HL-60 (cell line): ENCODE results near the gene NMNAT3.

Source experiments
- DNase-seq, 2 experiments: peaks; one replicate each; pipeline ENCODE4 v3.0.0-alpha.2; 2010 to 2020; ENCODE audit warnings: low read depth in 1 of 2, low spot score in 1 of 2
- H3K27ac ChIP-seq: fragments of 250-450 bp; sonication (Bioruptor Pico); replicated peaks from 2 replicates; pipeline ENCODE4 v1.5.1; 2020; ENCODE audit warnings: mild to moderate bottlenecking, moderate library complexity
- H3K27me3 ChIP-seq: fragments of 250-450 bp; sonication (Bioruptor Pico); 2 replicates; pipeline ENCODE4 v1.5.1; 2021; ENCODE audit warnings: mild to moderate bottlenecking, moderate library complexity; ENCODE audit not compliant: insufficient read depth, poor library complexity, severe bottlenecking
- H3K4me3 ChIP-seq: replicated peaks from 2 replicates; pipeline ENCODE4 v1.5.1; 2011; ENCODE audit warnings: mild to moderate bottlenecking, control low read depth, low read length; ENCODE audit not compliant: insufficient read depth
- GABPA ChIP-seq: IDR thresholded peaks from 2 replicates; pipeline ENCODE4 v1.6.1; 2012; ENCODE audit warnings: low read depth
- POLR2AphosphoS5 ChIP-seq: IDR thresholded peaks from 2 replicates; pipeline ENCODE4 v1.6.1; 2012; ENCODE audit warnings: low read depth
- SPI1 ChIP-seq: IDR thresholded peaks from 2 replicates; pipeline ENCODE4 v1.6.1; 2012; ENCODE audit warnings: low read depth, mild to moderate bottlenecking, borderline replicate concordance
- TF ChIP-seq, protein P1 (sequence below): IDR thresholded peaks from 2 replicates; pipeline ENCODE4 v1.6.1; 2012; ENCODE audit warnings: low read depth; ENCODE audit not compliant: insufficient replicate concordance
- TF ChIP-seq, protein P2 (sequence below): IDR thresholded peaks from one replicate; pipeline ENCODE4 v1.5.1; 2011; ENCODE audit warnings: low read length, control low read depth, inconsistent platforms; ENCODE audit not compliant: insufficient read depth

NMNAT3 gene

DNA sequence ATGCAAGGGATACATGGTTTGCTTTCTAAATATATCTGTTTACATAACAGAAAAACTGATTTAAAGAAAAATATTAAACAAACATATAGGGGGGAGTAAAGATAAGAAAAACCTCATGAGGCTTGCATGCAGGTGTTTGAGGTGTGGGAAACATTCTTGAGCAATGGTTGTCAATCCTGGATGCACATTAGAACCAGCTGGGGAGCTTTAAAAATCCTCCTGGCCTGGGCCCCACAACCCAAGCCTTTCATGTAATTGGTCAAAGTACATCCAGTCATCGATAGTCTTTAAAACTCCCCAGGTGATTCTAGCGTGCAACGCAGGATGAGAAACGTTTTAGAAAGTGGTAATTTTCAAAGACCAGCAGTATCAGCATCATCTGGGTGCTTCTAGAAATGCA is 18.3 kb downstream of the NMNAT3 start:
- no peak overlapping the region for H3K4me3 ChIP-seq
- TF ChIP-seq POLR2AphosphoS5 (no peak), GABPA (no peak), SPI1 (no peak)
- TF ChIP-seq, protein P1, sequence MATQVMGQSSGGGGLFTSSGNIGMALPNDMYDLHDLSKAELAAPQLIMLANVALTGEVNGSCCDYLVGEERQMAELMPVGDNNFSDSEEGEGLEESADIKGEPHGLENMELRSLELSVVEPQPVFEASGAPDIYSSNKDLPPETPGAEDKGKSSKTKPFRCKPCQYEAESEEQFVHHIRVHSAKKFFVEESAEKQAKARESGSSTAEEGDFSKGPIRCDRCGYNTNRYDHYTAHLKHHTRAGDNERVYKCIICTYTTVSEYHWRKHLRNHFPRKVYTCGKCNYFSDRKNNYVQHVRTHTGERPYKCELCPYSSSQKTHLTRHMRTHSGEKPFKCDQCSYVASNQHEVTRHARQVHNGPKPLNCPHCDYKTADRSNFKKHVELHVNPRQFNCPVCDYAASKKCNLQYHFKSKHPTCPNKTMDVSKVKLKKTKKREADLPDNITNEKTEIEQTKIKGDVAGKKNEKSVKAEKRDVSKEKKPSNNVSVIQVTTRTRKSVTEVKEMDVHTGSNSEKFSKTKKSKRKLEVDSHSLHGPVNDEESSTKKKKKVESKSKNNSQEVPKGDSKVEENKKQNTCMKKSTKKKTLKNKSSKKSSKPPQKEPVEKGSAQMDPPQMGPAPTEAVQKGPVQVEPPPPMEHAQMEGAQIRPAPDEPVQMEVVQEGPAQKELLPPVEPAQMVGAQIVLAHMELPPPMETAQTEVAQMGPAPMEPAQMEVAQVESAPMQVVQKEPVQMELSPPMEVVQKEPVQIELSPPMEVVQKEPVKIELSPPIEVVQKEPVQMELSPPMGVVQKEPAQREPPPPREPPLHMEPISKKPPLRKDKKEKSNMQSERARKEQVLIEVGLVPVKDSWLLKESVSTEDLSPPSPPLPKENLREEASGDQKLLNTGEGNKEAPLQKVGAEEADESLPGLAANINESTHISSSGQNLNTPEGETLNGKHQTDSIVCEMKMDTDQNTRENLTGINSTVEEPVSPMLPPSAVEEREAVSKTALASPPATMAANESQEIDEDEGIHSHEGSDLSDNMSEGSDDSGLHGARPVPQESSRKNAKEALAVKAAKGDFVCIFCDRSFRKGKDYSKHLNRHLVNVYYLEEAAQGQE, result no peak
- TF ChIP-seq, protein P2, sequence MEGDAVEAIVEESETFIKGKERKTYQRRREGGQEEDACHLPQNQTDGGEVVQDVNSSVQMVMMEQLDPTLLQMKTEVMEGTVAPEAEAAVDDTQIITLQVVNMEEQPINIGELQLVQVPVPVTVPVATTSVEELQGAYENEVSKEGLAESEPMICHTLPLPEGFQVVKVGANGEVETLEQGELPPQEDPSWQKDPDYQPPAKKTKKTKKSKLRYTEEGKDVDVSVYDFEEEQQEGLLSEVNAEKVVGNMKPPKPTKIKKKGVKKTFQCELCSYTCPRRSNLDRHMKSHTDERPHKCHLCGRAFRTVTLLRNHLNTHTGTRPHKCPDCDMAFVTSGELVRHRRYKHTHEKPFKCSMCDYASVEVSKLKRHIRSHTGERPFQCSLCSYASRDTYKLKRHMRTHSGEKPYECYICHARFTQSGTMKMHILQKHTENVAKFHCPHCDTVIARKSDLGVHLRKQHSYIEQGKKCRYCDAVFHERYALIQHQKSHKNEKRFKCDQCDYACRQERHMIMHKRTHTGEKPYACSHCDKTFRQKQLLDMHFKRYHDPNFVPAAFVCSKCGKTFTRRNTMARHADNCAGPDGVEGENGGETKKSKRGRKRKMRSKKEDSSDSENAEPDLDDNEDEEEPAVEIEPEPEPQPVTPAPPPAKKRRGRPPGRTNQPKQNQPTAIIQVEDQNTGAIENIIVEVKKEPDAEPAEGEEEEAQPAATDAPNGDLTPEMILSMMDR, result no peak
- H3K27me3 ChIP-seq, result no peaks in the 10 kb centered on the region
- no peak for DNase-seq
- no peak overlapping the region for H3K27ac ChIP-seq

DNA sequence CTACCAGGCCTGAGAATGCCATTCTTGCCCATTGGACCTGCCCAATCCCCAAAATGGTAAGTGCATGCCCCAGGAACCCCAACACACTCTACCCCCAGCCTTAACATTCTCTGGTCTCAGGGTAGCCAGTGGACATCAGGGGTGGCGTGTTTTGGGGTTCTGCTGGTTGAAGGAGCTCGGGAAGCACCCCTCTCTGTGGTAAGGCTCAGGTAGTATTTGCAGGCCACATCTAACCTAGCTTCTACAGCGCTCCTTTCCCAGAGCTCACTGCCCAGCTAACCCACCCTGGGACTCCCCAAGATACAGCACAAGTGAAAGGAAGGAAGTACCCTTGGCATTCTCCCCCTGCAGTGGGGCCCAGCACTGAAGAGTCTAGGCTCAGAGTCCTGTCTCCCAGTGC is 19.8 kb downstream of the NMNAT3 start:
- no peaks in the 10 kb centered on the region for H3K27me3 ChIP-seq
- no peak overlapping the region for H3K27ac ChIP-seq
- no peak overlapping the region for H3K4me3 ChIP-seq
- TF ChIP-seq SPI1, result no peak
- TF ChIP-seq, protein P2, result no peak
- TF ChIP-seq, protein P1, result no peak
- no peak for TF ChIP-seq GABPA
- TF ChIP-seq POLR2AphosphoS5, result no peak
- no peak for DNase-seq

DNA sequence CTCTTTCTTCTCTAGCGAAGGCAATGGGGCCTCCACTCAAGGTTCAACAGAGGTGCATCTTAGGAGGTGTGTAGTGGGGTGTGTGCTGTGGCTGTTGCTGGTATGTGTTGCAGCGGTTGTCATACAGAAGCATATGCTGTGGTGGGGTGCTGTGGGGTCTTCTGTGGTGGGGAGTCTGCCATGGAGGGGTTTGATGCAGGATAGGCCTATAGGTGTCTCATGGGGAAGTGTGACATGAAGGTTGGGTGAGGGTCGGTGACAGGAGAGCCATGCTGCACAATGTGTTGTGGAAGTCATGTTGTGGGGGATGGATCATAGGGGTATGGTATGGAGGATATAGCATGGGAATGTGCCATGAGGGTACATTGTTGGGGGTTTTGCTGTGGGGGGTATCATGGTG is 20.3 kb downstream of the NMNAT3 start:
- Histone ChIP-seq H3K27ac (no peak overlapping the region), H3K4me3 (no peak overlapping the region), H3K27me3 (no peaks in the 10 kb centered on the region)
- DNase-seq, result no peak
- TF ChIP-seq, protein P1, result no peak
- TF ChIP-seq, protein P2, result no peak
- TF ChIP-seq SPI1 (no peak), GABPA (no peak), POLR2AphosphoS5 (no peak)
